Activated CD4-positive, alpha-beta T cell treated with anti-CD3 and anti-CD28 coated beads for 1 hour (primary cell): ENCODE data around the gene TRAF3IP3.
A peak's percentile ranks its signal among the peaks of the same experiment; 100 is the strongest.

Experiments used
- DNase-seq: peaks from one replicate; pipeline ENCODE4 v3.0.0-alpha.2; 2020

Gene TRAF3IP3

DNA sequence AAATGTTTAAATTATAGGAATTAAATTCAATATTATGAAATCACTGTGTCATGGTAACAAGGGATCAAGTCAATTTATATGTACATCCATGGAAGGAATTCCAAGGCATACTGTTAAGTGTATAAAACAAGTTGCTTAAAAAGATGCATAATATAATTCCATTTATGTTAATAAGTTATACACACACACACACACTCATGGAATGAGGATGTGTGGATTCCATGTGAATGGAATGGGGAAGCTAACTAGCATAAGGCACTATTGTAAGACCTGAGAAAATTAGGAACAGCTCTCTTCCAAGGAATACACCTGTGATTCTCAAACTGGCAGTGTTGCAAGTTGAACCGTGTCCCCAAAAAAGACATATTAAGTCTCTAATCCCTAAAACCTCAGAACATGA lies 17.6 kb upstream of the TRAF3IP3 start:
- no peak for DNase-seq

DNA sequence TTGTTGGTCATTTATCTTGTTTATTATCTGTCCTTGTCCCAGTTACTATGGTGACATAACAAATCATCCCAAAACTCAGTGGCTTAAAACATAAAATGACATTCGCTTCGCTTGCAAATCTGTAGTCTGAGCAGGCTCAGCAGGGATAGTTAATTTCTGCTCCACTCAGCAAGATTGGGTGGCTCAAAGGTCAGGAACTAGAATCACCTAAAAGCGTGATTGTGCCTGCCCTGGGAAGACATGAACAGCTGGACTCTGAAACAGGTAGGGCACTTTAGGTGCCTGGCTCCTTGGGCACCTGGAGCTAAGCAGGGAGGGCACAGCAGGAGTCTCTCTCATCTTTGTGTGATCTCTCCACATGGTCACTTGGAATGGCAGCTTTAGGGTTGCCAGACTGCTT lies 14.7 kb upstream of the TRAF3IP3 start:
- DNase-seq = no peak

- DNase-seq = no peak
These were observed 14.0 kb upstream of the TRAF3IP3 start for GRCh38 chr1:209741889-209742288.

GRCh38 chr1:209742409-209743144 lies 13.3 kb upstream of the TRAF3IP3 start:
- no peak for DNase-seq

GRCh38 chr1:209743145-209743482 lies 12.7 kb upstream of the TRAF3IP3 start:
- DNase-seq = no peak

GRCh38 chr1:209746451-209747165 lies 9.2 kb upstream of the TRAF3IP3 start:
- no peak for DNase-seq

GRCh38 chr1:209747580-209748262 lies 8.1 kb upstream of the TRAF3IP3 start:
- DNase-seq = peak; percentile 72

DNA sequence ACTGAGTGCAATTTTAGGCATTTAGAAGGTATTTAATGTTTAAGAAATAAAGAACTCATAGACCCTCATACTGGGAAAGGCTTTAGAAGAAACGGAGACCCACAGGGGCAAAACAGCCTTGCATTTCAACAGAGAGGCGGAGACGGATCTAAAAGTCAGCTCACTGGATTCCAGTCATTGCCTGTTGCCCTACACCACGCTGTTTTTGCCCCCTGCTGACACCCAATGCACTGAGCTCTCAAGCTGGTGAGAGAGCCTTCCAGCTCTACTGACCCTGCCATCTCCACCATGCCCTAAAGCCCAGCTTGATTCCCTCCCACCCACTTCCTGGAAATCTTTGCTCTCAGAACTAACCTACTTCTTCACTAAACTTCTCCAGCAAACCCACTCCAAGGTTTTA lies 7.2 kb upstream of the TRAF3IP3 start:
- DNase-seq = no peak

DNA sequence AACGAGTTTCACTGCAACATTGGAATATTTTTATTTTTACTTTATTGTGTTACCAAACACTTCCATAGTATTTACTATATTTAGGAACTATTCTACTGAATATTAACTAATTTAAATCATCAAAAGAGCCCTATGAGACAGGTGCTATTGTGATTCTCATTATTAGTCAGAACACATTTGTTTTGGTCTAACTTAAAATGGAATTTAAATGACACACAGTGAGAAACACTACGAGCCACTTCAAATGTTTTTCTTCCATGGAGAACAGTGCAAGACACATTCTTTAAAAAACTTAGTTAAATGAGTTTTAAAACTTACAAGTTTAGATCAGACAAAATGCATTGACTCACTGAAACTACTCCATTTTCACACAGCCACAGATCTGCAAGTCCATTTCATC lies 6.6 kb upstream of the TRAF3IP3 start:
- no peak for DNase-seq

DNA sequence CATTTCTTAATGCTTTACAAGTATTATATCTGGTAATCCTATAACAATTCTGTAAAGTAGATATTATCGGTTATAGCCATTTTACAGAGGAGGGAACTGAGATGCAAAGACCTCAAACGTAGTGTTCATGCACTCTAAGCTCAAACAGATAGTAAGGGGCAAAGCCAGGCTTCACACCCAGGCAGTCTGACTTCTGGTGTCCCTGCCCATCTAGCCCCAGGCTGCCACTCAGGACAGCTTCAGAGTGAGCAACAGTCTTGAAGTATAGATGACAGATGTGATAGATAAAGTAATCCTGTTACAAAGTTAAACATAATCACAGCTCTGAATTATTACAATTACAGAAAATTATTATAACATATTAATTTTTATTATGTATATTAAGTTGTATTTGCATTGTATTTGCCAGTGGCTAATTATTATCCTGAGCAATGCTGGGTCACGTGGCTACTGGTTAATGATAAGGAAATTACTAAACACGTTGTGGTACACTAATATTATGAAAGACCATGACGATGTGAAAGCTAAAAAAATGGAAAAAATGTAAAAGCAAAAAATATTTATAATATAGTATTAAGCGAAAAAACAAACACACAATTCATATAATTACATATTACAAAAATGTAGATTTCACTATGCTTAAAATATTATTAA lies 6.1 kb upstream of the TRAF3IP3 start:
- DNase-seq = no peak

DNA sequence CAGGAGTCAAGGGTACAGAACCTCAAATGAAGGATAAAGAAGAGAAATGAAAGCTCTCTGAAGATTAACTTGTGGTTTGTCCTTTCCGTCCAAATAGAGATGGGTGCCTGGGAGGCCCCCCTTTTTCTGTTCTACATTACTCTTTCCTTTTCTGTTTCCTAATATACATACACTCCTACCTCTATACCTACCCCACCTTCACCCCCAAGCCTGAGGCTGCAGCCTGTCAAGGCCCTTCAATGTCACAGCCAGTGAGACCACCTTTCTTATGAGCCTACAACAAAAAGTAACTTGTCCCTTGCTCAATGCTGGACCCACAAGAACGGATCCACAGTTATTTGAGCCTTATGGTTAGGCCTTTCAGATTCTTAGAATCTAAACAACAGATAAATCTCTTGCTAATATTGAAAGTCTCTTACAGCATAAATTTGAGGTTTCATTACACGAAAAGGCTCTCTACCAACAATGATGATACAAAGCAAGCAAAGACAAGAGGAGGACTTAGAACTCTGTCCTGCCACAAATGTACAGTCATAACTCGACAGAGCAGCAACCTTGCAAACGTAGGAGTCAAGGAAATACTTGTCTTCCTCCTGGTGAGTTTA lies 4.1 kb upstream of the TRAF3IP3 start:
- no peak for DNase-seq

- no peak for DNase-seq
These were observed 3.0 kb upstream of the TRAF3IP3 start for GRCh38 chr1:209752890-209753289.

DNA sequence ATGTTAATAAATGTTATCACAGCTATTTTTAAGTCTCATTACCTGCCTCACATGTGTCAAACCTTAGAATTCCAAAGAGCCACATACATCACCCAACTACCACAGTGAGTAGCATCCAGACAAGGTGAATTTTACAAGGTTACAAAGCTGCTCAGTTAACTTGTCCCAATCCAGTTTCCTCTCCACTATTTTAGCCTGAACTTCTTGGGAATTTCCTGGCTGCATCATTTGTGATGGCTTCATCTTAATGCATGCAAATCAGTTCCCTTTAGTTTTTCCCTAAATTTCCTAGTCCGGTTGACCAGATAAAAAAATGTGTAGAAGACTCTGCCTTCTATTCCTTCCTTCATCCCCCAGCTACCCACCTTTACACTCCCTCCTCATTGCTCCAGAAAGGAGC lies 597 bp upstream of the TRAF3IP3 start:
- no peak for DNase-seq

DNA sequence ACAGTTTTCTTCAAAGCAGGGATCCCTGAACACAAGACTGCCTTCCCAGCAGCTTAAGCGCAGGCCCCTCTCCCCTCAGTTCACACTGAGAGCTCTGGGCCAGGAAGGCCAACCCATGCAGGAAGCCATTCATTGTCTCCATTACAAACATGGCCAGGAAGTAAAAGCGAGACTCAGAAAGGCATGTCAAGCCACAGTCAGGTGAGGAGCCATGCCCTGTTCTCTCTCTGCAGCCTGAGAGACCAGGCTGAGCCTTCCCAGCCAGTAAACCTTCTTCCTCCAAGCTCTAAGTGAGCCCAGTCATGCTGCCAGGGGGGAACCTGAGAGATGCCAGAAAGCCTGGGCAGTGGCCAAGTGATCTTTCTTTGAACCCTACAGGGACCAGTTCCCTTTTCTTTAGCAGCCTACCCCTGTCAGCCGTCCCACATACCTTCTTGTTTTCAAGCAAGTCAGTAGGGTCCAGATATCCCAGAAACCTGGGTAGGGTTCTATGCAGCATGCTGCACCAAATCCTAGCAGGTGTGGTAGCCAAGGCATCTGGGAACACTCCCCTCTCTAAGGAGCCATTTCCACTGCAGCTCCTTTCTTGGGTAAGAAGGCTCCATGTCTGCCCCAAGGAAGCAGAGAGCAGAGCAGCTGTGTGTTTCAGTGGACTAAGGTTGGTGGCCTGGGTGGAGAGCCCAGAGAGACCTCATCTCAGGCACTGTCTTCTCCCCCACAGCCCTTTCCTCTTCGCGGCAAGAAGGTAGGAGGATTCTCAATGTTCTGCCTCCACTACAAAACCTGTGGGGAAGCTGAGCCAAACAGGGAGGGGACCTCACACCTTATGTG lies 977 bp downstream of the TRAF3IP3 start:
- DNase-seq = peak; percentile 28

- DNase-seq = no peak
These were observed 2.5 kb downstream of the TRAF3IP3 start for GRCh38 chr1:209758400-209758799.

DNA sequence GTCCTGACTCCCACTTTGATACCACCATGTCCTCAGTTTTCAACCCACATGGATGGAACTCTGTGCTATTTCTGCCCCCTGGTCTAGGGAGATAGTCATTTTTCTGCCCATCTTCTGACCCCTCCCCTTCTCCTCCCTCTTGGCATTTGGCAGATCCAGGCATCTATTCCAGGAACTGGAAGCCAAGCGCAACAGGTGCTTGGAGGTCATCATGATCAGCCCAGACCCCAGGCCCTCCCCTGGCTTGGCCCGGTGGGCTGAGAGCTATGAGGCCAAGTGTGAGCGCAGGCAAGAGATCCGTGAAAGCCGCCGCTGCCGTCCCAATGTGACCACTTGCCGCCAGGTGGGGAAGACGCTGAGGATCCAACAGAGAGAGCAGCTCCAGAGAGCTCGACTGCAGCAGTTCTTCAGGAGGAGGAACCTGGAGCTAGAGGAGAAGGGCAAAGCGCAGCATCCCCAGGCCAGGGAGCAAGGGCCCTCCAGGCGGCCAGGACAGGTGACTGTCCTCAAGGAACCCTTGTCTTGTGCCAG lies 4.0 kb downstream of the TRAF3IP3 start:
- DNase-seq = no peak

GRCh38 chr1:209761011-209761635 lies 5.3 kb downstream of the TRAF3IP3 start:
- no peak for DNase-seq

- no peak for DNase-seq
These were observed 10.2 kb downstream of the TRAF3IP3 start for GRCh38 chr1:209766051-209766450.

GRCh38 chr1:209767096-209767495 lies 11.2 kb downstream of the TRAF3IP3 start:
- no peak for DNase-seq

- no peak for DNase-seq
These were observed 11.9 kb downstream of the TRAF3IP3 start for GRCh38 chr1:209767706-209768105.

- peak; percentile 68 for DNase-seq
These were observed 12.5 kb downstream of the TRAF3IP3 start for GRCh38 chr1:209768354-209768774.
